GM18867 (cell line): ENCODE data around the gene NES.

ENCODE experiments used
- ATAC-seq: cut with Tn5 transposase; IDR thresholded peaks from one replicate; pipeline ENCODE4 v1.9.1; 2021; ENCODE audit warnings: mild to moderate bottlenecking, moderate library complexity; ENCODE audit not compliant: unreplicated experiment

Gene NES

DNA sequence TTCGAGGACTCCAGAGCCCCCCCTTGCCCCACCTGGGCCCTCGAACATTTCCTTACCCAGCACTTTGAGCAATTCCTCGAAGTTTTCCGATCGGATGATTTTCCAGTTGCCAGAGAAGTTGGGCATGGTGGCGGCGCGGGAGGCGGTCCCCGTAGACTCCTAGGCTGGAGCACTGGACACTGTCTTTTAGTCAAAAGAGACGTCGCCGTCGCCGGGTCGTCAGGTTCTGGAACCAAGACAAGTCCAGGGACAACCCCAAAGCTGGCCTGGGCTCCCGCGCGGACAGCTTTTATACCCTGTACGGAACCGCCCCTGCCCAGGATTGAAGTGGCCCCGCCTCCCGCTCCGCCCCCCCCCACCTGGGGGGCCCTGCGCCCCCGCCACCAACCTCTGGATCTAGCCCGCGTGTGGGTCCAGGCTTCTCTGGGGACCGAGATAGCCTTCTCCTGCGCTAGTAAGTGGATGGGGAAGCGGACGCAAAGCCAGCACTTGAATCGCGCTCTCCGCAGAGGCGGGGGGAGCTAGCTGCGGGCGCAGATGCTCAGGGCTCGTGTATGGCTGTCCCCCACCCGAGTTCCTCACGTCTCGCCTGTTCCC, 28.2 kb upstream of the NES start, which contains the start of gene CRABP2:
Gene CRABP2 (minus strand): TSS at position 263 of the 597 bp plus-strand sequence. CDS start 137 bp downstream, at position 126.
- ATAC-seq: no peak

DNA sequence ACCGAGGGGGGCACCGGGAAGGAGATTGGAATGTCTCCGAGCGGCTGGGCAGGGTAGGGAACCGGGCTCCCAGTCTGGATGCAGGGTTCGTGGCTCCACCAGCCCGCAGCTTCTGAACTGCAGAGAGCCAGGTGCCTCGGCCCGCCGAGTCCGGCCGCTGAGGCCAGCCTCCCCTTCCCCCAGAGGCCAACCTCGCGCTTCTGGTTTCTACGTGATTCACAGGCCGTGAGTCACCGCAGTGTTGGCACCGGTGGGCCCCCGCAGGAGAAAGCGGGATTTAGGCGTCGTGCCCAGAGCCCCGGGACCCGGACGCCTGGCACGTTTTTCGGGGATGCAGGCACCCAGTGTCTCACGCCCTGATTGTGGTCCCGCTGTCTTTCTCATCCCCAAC, 27.7 kb upstream of the NES start:
- ATAC-seq: no peak

DNA sequence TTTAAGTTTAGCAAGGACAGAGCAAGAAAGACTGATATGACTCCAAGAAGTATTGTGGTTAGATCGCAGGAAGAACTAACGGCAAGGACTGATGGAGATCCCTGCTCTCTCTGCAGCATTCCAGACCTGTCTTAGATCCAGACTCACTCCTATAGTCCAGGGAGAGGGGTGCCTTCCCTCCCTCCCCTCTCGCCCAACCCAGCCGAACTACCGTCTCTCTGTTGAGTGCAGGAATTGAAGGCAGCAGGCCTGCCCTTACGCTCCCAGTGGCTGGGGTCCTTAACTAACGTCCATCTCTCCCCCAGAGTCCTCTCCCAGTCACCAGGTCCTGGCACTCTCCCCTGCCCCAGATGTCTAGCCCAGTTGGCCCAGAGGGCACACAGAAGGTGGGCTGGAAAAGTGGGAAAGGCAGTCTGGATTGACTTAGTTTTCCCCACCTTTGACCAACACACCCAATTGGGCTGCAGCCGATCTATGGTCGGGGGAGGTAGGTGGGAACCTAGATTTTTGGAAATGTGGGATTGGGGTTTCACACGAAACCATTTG, 27.0 kb upstream of the NES start:
- ATAC-seq: no peak

DNA sequence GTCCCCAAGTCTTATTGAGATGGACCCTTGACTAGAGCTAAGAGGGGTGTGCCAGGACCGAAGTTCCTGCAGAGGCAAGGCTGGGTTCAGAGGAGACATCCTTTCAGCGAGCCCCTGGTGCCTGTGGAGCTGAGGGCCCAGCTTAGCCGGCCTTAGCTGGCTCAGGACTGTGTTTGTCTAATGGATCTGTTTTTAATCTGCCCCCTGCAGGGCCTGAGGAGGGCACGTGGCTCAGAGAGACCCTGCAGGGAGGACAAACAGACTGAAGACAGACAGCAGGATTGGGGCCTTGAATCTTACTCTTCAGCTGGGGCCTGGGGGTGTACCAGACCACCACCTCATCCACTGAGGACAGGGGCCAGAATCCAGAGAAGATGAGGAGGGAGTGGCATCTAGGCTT, 26.5 kb upstream of the NES start:
- no peak for ATAC-seq

DNA sequence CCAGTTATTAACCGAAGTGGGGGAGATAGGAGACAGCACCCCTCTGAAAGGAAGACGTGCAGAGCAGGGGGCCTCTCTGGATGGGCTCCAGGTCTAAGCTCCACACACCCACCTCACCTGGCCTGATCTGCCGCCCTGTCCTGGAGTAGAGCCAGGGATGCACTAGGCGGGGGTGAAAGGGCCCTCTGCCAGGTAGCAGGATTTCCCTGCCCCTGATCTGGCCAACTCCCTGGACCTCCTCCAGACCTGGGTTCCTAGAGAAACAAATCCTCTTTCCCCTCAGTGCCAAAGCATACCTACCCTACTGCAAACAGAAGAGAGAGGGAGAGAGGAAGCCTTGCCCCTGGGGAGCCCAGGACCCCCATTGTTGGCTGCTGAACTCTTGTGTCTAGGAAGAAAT, 26.1 kb upstream of the NES start:
- ATAC-seq: no peak

DNA sequence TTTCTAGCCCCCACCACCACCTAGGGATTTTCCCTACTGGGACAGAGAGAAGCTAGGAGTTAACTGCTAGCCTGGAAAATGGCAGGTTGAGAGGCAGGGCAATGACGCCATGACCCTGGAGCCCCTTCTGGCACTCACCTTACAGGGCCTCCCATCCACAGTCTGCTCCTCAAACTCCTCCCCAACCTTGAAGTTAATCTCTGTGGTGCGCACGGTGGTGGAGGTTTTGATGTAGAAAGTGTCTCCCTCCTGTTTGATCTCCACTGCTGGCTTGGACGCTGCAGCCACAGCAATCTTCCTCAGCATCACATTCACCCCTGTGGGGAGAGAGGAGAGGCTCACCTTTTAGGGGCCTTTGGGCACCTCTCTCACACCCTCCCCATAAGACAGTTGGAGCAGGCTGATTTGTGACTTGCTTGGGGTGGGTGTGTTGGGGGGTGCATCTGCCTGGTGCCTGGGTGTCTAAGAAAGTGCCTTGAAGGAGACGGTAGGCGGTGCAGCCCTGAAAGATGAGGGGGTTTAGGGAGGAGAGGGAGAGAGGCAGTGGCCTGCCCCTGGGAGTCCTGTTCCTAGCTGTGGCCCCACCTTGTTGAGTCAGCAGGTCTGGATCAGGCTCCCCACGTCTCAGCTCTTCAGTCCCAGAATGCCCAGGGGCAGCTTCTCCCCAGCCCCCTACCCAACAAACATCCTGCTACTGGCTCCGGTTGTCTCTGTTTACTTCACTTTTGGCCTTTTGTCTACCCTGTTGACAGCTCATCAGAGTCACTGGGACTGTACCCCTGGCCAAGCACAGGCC, 23.7 kb upstream of the NES start:
- no peak for ATAC-seq

DNA sequence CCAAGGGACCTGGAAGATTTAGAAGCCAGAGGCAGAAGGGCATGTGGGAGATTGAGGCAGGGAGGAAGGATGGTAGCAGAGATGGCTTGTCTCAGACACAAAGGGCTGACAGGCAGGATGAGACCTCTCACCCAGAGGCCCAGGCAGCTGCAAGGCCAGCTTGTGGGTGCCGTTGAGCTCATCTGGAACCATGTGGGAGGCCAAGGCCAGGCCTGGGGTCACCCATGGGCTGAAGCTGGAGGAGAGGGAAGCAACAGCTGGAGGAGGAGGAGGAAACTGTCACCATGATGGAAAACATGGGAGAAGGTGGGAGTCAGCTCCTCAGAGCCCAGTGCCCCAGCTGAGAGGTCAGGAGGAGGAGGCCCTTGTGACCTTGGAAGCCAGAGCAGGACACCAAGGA, 21.8 kb upstream of the NES start:
- no peak for ATAC-seq

DNA sequence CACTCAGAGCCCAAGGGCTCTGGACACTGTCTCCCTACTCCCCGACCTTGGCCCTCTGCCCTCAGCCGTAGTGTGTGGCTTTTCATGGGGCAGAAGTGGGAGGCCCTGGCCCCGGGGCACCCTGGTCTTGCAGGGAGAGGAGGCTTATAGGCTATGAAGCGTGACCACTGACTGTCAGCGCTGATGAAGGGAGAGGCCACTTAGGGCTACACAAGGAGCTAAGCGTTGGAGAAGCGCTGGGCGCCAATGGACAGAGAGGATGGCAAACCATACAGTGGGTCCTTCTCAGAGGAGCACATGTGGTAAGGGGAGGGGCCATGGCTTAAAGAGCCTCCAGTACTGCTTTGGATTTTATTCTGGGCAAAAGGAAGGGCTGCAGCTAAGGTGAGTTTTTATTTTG, 20.3 kb upstream of the NES start:
- no peak for ATAC-seq

DNA sequence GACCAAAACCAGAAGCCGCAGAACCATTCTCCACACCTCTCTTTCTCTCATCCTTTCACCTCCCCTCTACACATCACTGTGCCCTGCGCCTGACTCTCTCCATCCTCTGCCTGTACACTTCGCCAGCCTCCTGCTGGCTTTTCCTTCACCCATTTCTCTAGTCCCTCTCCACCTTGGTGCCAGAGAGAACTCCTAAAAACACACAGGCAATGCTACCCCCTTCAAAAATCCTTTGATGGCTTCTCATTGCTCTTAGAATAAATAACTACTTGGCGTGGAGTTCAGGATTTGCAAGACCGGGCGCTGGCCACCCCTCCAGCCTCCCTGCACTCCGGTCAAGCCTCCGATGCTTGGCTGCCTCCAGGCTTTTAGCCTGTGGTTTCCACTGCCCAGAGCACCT, 19.5 kb upstream of the NES start:
- no peak for ATAC-seq

DNA sequence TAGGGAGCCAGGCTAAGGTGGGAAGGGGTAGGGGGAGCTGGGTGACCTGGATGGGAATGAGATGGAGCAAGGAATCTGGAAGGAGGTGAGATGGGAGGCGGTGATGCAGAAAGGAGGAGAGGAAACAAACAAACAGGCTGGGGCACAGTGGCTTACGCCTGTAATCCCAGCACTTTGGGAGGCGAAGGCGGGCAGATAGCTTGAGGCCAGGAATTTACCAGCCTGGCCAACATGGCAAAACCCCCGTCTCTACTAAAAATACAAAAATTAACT, 17.4 kb upstream of the NES start:
- no peak for ATAC-seq

DNA sequence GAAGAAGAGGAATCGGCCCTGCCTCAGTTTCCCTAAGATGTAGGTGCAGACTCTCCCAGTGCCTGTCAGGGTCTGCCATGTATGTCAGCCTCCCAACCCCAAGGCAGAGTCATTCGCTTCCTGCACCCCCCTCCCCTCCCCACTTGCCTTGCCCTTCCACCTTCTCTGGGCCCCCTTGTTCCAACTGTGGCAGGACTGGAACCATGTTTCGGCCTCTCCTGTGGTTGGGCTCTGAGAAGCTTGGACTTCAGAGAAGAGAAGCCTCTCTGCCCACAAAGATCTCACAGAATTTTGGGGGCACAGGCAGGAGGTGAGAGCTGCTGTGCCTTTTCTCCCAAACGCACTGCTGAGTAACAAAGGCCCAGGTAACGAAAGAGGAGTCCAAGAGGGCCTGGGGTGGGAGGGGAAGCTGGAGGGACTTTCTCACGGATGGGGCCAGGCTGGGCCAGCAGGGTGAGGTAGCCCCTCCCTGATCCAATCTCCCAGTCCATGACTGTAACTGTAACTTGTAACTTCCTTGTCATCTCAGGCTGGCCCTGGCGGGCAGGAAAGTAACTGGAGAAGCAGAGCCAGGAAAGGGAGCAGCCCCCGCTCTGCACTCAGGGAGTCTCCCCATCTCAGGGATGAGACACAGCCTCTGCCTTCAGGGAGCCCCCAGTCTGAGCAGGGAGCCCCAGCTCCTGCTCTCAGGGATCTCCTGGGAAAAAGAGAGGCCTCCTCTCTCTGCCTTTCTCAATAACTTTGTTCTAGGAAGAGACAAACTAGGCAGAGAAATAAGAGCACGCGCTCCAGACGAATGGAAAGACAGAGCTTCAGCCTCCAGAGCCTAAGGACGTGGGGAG, 16.9 kb upstream of the NES start:
- no peak for ATAC-seq

DNA sequence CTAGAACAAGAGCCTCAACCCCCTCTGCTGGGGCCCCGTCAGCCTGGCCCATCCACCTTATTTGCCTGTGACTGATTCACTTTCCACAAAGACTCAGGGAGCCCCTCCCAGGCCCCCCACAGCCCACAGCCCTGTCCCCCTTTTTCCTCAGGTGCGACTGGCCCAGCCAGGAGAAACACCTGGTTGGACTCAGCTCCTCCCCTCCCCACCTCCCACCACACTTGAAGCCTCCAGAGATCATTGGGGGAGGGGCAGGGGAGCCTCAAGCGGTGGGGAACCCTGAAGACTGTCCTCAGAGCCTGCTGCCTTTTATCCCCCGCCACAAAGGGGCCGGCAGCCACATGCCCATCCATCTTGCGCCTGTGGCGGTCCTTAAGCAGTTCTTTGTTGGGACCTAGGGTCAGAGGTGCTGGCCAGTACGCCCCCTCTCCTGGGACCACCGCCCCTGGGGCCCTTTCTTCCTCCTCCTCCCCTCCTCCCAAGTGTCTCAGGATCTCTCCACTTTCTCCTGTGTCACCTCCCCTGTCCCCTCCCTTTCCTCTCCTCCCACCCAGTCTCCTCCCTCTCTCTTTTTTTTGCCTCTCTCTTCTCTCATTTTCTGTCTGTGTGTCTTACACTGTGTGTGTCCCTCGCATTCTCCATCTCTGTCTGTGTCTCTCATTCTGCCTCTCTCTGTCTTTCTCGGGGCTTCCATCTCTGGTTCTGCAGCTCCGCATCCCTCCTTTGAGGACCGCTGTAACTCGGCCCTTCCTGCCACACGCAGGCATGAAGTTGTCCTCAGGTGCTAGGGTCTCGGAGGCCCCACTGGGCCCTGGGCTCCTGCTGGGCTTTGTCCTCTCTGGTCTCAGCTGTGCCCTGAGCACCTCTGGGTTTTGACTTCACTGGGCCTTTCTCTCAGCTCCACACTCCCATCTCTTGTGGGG, 16.0 kb upstream of the NES start:
- no peak for ATAC-seq

DNA sequence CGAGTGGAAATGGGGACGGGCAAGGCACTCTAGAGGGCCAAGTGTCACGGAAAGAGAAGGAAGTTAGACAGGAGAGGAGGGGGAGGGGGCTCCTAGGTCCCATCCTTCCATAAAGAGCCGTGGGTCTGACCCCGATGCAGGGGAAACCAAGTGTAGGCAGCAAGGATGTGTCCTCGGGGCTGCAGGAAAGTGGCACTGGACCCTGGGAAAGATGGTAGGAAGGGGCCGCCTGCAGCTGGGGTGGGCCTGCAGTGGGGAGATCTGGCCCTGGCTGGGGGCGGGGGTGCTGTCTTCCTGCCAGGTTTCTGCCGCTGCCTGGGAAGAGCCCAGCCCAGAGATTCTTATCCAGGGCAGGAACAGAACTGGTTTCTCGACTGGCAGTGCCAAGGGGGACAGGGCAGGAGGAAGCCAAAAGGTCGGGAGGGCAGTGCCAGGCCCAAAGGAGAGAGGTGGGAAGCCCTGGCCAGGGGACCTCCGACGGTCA, 15.3 kb upstream of the NES start:
- no peak for ATAC-seq

DNA sequence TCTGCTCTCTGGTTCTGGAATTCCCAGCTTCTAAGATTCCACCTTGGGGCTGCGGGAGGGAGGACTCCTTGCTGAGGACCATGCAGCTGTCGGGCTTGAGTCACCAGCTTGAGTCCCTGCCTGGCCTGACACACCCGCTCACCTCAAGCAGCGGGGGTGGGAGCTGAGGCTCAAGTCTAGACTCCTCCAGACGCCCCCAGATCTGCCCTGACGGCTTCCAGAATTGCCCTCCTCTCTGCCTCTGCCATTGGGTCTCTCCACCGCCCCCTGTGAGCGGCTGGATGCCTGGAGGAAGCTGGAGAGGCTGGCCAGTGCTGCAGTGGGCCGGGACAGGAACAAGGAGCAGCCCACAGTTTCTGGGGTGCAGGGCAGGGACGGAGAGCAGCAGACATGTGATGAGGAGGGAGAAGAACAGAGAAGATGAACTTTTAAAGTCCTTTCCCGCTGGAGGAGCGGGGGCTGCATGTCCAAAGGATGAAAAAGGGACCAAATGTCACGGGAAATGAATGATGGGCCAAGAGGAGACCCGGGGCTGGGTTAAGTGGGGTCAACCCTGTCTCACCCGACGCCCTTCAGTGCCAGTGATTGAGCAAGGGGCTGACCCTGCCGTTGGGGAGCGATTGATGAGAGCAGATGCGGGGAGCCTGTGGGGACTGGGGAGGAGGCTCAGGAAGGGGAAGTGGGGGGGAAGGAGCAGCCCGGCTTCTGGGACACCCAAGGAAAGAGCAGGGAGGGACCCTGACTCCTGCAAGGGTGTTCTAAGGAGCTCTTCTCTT, 14.6 kb upstream of the NES start:
- ATAC-seq: no peak

DNA sequence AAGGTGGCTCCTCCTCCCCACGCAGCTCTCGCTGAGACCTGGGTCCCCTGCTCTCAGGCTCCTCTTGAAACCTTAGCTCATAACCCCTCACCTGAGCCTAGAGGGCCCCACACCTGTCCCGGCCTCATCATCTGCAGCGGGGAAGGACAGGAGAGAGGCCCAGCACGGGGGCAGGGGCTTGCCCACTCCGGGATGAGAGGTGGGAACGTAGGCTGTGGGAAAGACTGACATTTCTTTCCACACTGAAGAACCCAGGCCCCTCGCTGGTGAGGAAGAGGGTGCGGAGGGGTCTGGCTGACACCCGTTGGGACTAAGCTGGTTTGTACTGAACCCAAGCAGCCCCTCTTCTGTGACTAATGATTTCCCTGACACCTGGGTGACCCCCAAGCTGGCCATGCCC, 14.0 kb upstream of the NES start:
- no peak for ATAC-seq

DNA sequence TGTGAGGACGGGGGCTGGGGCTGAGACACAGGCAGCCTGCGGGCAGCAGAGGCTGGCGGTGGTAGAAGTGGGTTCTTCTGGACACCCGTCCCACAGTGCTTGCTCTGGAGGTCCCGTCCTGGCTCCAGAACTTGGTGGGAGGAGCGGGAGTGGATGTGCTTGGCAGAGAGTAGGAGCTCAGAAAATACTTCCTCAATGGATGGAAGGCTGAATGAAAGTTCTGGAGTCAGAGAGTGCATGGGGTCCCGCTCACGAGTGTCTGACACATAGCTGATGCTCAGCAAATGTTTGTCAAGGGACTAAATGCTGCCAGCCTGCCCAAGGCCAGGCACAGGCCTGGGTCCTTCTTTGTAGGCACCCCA, 13.4 kb upstream of the NES start:
- ATAC-seq: no peak

DNA sequence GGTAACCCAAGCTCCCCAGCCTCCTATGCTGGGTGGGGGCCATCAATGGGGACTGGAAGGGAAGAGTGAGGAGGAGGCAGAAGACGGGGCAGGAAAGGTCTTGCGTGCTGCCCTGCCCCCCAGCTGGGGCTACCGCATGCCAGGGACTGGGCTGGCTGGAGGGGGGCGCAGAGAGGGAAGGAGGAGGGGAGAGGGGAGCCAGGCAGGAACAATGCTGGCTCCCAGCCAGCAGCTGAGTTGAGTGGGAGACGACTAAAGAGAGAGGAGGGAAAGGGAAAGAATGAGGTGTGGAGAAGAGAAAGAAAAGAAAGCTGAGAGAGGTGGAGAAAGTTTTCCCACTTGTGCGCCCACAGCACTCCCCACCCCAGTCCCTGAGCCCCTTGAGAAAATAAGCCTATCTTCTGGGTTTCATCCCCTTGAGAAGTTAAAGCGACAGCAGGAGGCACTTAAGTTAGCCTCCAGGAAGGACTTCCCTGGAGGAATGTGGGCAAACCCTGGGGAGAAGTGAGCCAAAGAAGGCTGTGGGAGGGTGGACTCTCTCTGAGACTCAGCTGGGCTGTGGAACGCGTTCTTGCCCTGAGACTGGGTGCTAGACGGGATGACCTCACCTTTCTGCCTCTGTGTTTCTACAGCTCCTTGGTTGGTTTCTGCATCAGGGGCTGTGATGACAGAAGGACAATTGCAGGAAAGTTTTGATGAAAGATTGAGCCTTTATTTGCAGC, 12.9 kb upstream of the NES start:
- ATAC-seq: no peak

DNA sequence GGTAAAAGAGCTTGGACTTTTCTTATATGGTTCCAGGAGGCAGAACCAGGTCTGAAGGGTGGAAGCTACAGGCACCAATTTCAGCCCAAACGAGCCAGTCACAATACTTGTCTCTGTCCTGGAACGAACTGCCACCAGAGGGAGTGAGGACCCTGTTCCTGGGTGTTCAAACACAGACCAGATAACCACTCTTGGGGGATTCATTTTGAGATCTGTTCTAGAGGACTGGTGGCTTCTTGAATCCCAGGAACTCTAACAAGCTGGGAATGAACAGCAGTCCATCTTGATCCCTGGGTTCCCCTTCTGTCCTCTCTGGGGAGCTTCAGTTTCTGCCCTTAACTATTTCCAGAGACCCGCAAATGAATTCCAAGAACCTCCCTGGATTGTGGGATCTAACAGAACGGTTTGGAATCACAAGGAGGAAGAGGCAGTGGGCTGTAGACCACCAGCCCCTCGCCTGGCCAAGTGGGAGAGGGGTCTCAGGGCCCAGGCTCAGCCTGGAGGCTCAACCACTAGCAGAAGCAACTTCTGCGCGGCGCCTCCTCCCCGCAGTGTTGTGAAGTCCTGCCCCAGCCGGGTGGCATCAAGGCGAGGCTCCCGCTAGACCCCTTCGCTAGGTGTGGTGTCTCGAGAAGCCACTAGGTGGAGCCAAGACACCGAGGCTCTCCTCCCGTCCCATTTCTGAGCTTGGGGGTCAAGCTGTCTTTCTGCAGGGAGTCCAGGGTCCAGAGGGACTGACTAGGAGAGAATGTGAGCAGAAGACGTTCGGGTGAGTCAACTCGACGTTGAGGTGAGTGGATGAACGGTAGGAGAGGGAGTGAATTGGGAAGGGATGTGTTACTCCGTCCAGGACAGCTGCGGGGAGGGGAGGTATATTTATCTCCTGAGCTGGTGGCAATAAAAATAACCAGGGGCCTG, 12.1 kb upstream of the NES start:
- peak; percentile 82 for ATAC-seq
